Mesenchymal stem cell (in vitro differentiated cells and primary cell): ENCODE data around the gene PLEKHG2.
A peak's percentile ranks its signal among the peaks of the same experiment; 100 is the strongest.

ENCODE experiments used
- DNase-seq: peaks from one replicate; pipeline ENCODE4 v3.0.0-alpha.2; 2013
- H2AFZ ChIP-seq: one replicate; pipeline ENCODE4 v1.6.1; 2013; ENCODE audit warnings: low read depth, mild to moderate bottlenecking, control low read depth, inconsistent platforms, low read length, moderate library complexity
- H2AK5ac ChIP-seq: 2 replicates; pipeline ENCODE4 v1.6.1; 2013; ENCODE audit warnings: low read length, moderate library complexity, mild to moderate bottlenecking, inconsistent platforms; ENCODE audit not compliant: severe bottlenecking
- H2BK120ac ChIP-seq: one replicate; pipeline ENCODE4 v1.6.1; 2013; ENCODE audit warnings: low read depth, mild to moderate bottlenecking, inconsistent platforms, low read length, moderate library complexity
- H2BK12ac ChIP-seq, 2 experiments: one replicate each; pipeline ENCODE4 v1.6.1; 2013; ENCODE audit warnings: inconsistent platforms in 2 of 2, low read length in 2 of 2, mild to moderate bottlenecking in 2 of 2, moderate library complexity in 2 of 2, control low read depth in 1 of 2
- H2BK15ac ChIP-seq: one replicate; pipeline ENCODE4 v1.6.1; 2013; ENCODE audit warnings: mild to moderate bottlenecking, low read depth, inconsistent platforms; ENCODE audit not compliant: poor library complexity, severe bottlenecking
- H2BK5ac ChIP-seq: 2 replicates; pipeline ENCODE4 v1.6.1; 2013; ENCODE audit warnings: low read depth, mild to moderate bottlenecking, low read length, control low read depth, inconsistent platforms; ENCODE audit not compliant: poor library complexity, severe bottlenecking
- H3K14ac ChIP-seq, 2 experiments: one replicate each; pipeline ENCODE4 v1.6.1; 2013; ENCODE audit warnings: inconsistent platforms in 2 of 2, low read length in 2 of 2, control low read depth in 1 of 2, mild to moderate bottlenecking in 1 of 2, moderate library complexity in 1 of 2
- H3K18ac ChIP-seq, 2 experiments: one replicate each; pipeline ENCODE4 v1.6.1; 2013; ENCODE audit warnings: inconsistent platforms in 2 of 2, low read length in 2 of 2, control low read depth in 1 of 2, low read depth in 1 of 2, mild to moderate bottlenecking in 1 of 2
- H3K23ac ChIP-seq, 2 experiments: one replicate each; pipeline ENCODE4 v1.6.1; 2013; ENCODE audit warnings: inconsistent platforms in 2 of 2, low read length in 2 of 2, mild to moderate bottlenecking in 2 of 2, moderate library complexity in 2 of 2, control low read depth in 1 of 2
- H3K27ac ChIP-seq: 2 replicates; pipeline ENCODE4 v1.5.1; 2013; ENCODE audit warnings: mild to moderate bottlenecking, moderate library complexity, low read length, control low read depth, inconsistent platforms; ENCODE audit not compliant: poor library complexity, severe bottlenecking
- H3K27me3 ChIP-seq, 2 experiments: 2 replicates each; pipeline versions ENCODE4 v1.6.1 to v1.7.0; 2013; ENCODE audit warnings: low read length in 2 of 2, mild to moderate bottlenecking in 2 of 2, moderate library complexity in 2 of 2, control low read depth in 1 of 2, inconsistent platforms in 1 of 2; ENCODE audit not compliant: control insufficient read depth in 1 of 2, insufficient read depth in 1 of 2
- H3K36me3 ChIP-seq, 2 experiments: 2 replicates each; pipeline versions ENCODE4 v1.6.1 to v1.7.0; 2013; ENCODE audit warnings: low read length in 2 of 2, control low read depth in 1 of 2, inconsistent platforms in 1 of 2, low read depth in 1 of 2, mild to moderate bottlenecking in 1 of 2; ENCODE audit not compliant: insufficient read depth in 2 of 2, control insufficient read depth in 1 of 2
- H3K4ac ChIP-seq, 2 experiments: one replicate each; pipeline ENCODE4 v1.6.1; 2013; ENCODE audit warnings: inconsistent platforms in 2 of 2, low read length in 2 of 2, mild to moderate bottlenecking in 2 of 2, moderate library complexity in 2 of 2, control low read depth in 1 of 2, low read depth in 1 of 2
- H3K4me1 ChIP-seq: 2 replicates; pipeline ENCODE4 v1.6.1; 2013; ENCODE audit warnings: low read depth, low read length, control low read depth; ENCODE audit not compliant: control insufficient read depth, insufficient read depth
- H3K4me2 ChIP-seq: 2 replicates; pipeline ENCODE4 v1.6.1; 2013; ENCODE audit warnings: low read length, mild to moderate bottlenecking, inconsistent platforms; ENCODE audit not compliant: poor library complexity, severe bottlenecking
- H3K4me3 ChIP-seq, 2 experiments: 2 replicates each; pipeline versions ENCODE4 v1.5.1 to v1.7.0; 2013; ENCODE audit warnings: low read length in 2 of 2, mild to moderate bottlenecking in 2 of 2, control low read depth in 1 of 2, low read depth in 1 of 2; ENCODE audit not compliant: insufficient read depth in 1 of 2
- H3K79me1 ChIP-seq: replicated peaks from 2 replicates; pipeline ENCODE4 v1.6.1; 2013; ENCODE audit warnings: mild to moderate bottlenecking, control low read depth, low read length, inconsistent platforms; ENCODE audit not compliant: poor library complexity, severe bottlenecking
- H3K9ac ChIP-seq: 2 replicates; pipeline ENCODE4 v1.7.0; 2013; ENCODE audit warnings: mild to moderate bottlenecking, low read length, moderate library complexity
- H3K9me3 ChIP-seq: 2 replicates; pipeline ENCODE4 v1.7.0; 2013; ENCODE audit warnings: mild to moderate bottlenecking, low read length; ENCODE audit not compliant: control insufficient read depth
- H4K8ac ChIP-seq: one replicate; pipeline ENCODE4 v1.6.1; 2013; ENCODE audit warnings: inconsistent platforms, mild to moderate bottlenecking, low read length, moderate library complexity
- H4K91ac ChIP-seq: one replicate; pipeline ENCODE4 v1.6.1; 2013; ENCODE audit warnings: mild to moderate bottlenecking, low read length, inconsistent platforms
- WGBS: methylation state at CpG from one replicate; pipeline ENCODE4 v1.1.7; 2013; ENCODE audit warnings: mixed read lengths; 5-methylcytosine and 5-hydroxymethylcytosine counted together

Gene PLEKHG2

DNA sequence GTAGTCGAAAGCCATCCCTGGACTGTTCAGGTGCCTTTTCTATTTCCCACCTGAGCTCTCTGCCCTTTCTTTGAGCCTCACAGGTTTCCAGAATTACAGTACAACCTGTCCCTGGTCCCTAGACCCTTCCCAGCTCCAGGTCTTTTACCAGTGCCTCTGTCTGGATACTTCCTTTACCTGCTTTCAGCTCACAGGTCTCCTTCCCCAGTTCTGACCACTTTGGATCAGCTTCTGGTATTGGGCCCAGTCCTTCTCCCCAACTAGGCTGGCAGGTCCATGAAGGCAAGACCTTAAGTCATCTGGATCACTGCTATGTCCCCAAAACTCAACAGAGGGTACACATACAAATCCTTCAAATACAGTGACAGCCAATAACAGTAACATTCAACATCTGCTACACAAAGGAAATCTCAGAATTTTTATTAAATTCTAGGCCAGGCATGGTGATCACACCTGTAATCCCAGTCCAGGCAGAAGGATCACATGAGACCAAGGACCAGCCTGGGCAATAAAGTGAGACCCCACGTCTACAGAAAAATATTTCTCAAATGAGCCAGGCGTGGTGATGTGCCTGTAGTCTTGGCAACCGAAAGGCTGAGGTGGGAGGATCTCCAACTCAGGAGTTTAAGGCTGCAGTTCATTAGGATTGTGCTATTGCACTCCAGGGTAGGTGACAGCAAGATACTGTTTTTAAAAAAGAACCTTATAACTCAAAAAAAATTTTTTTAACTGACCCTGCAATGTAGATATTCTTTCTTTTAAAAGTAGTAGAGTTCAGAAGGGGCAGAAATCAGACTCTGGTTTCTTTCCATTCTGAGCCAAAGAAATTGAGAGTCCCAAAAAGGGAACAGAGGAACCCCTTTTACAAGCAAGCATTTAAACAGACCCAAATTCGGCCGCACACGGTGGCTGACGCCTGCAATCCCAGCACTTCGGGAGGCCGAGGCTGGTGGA, 21.9 kb downstream of the PLEKHG2 start:
- Histone ChIP-seq H3K9ac (peak overlapping the region; percentile 99), H4K91ac (no peak overlapping the region), H2BK12ac (no peak overlapping the region), H2BK15ac (no peak overlapping the region), H3K79me1 (peaks cover 13% of the 10 kb centered on the region), H2BK120ac (no peak overlapping the region), H3K4me2 (peak overlapping the region; percentile 59), H3K4me3 (peak overlapping the region; percentile 18 to 99), H3K36me3 (peaks cover 33 to 35% of the 10 kb centered on the region in 2 experiments), H3K27me3 (no peaks in the 10 kb centered on the region), H4K8ac (no peak overlapping the region), H3K18ac (no peak overlapping the region), H3K4me1 (peaks cover 31% of the 10 kb centered on the region), H2BK5ac (no peak overlapping the region), H3K9me3 (no peaks in the 10 kb centered on the region), H3K14ac (no peak overlapping the region), H2AFZ (no peak overlapping the region), H2AK5ac (no peak overlapping the region), H3K27ac (no peak overlapping the region), H3K23ac (no peak overlapping the region), H3K4ac (no peak overlapping the region)
- WGBS = 81% methylated on average over 10 of the region's 10 CpGs
- DNase-seq = peak; percentile 27

DNA sequence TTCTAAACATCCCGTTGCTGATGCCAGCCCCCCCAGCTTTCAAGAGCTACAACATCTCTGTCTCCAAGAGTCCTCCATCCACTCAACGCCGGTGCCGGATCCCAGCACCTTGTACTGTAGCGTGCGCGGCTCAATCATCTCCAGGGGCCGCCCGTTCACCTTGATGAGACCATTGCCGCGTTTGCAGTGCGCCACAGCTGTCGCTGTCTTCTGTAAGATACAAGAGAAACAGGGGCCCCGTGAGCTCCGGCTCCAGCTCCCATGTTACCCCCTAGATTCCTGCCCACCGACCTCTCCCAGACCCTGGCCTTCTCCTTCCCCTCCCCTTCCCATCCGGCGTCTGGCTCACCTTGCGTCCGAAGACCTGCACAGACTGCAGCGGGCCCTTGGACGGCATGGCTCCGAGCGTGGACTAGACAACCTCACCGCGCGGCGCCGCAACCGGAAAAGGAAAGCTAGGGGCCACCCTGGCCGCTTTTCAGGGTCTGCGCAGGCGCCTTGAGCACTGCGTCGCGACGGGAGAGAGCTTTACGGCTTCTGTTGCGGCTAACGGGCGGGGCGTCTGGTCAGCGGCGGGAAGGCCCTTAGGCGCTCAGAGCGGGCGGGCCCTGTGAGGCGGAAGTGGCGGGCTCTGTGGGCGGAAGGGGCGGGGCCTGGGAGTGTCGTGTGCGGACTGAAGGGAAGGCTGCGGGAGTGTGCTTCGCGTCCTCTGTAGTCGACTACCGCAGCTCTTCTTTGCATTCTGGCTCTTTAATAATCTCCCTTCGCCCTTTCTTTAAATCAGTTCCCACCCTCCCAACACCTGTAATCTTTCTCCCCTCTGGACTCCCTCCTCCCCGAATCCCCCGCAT, 23.3 kb downstream of the PLEKHG2 start, which contains the start of gene RPS16:
Gene RPS16 (minus strand): TSS at position 451 of the 851 bp plus-strand sequence. CDS start 54 bp downstream, at position 397.
- 1% methylated on average over 49 of the region's 61 CpGs for WGBS
- H2BK15ac ChIP-seq = peak within 1 kb of the TSS; percentile 29
- H3K9ac ChIP-seq = peak within 1 kb of the TSS; percentile 99
- no peaks in the 10 kb centered on the region for H3K27me3 ChIP-seq
- peaks cover 13% of the 10 kb centered on the region for H3K79me1 ChIP-seq
- H3K4me3 ChIP-seq = peak within 1 kb of the TSS; percentile 99
- H2BK12ac ChIP-seq = peak within 1 kb of the TSS in 1 of 2 experiments; percentile 35
- peak within 1 kb of the TSS; percentile 77 for H4K91ac ChIP-seq
- H2BK120ac ChIP-seq = peak within 1 kb of the TSS; percentile 64
- H3K4me1 ChIP-seq = peaks cover 24% of the 10 kb centered on the region
- peaks cover 33 to 35% of the 10 kb centered on the region in 2 experiments for H3K36me3 ChIP-seq
- H3K23ac ChIP-seq = no peak within 1 kb of the TSS
- H4K8ac ChIP-seq = peak within 1 kb of the TSS; percentile 86
- peak within 1 kb of the TSS in 1 of 2 experiments; percentile 95 for H3K14ac ChIP-seq
- H2AK5ac ChIP-seq = peak within 1 kb of the TSS; percentile 77
- peak; percentile 97 for DNase-seq
- peak within 1 kb of the TSS; percentile 88 to 93 for H3K18ac ChIP-seq
- no peaks in the 10 kb centered on the region for H3K9me3 ChIP-seq
- H2BK5ac ChIP-seq = peak within 1 kb of the TSS; percentile 87
- H3K4me2 ChIP-seq = peak within 1 kb of the TSS; percentile 82
- peak within 1 kb of the TSS; percentile 85 for H3K27ac ChIP-seq
- H2AFZ ChIP-seq = no peak within 1 kb of the TSS
- H3K4ac ChIP-seq = peak within 1 kb of the TSS; percentile 57 to 97

DNA sequence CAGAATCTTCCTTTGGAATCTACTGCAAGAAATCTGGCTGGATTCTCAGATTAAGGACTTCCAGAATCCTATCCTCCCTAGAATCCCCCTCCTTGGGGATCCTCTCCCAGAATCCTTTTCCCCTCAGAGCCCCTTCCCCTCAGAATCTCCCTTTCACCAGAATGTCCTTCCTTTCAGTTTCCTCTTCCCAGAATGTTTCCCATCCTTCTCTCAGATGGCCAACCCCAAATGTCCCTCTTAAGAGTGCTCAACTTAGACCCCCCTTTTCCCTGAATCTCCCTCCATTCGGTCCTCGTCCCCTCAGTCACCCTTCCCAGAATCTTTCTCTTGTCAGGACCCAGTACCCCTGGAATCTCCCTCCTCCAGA, 23.9 kb downstream of the PLEKHG2 start:
- Histone ChIP-seq H3K9me3 (no peaks in the 10 kb centered on the region), H3K9ac (peak overlapping the region; percentile 99), H2BK120ac (peak overlapping the region; percentile 24), H3K79me1 (peaks cover 13% of the 10 kb centered on the region), H3K4me2 (peak overlapping the region; percentile 82), H3K23ac (no peak overlapping the region), H3K4me1 (peaks cover 18% of the 10 kb centered on the region), H3K27ac (peak overlapping the region; percentile 78), H4K91ac (no peak overlapping the region), H3K4me3 (peak overlapping the region; percentile 3 to 99), H2AFZ (no peak overlapping the region), H2BK15ac (peak overlapping the region; percentile 29), H2BK5ac (no peak overlapping the region), H2BK12ac (peak overlapping the region in 1 of 2 experiments; percentile 35), H3K4ac (peak overlapping the region in 1 of 2 experiments; percentile 41), H3K14ac (no peak overlapping the region), H2AK5ac (peak overlapping the region; percentile 77), H3K18ac (peak overlapping the region in 1 of 2 experiments; percentile 28), H4K8ac (peak overlapping the region; percentile 69), H3K36me3 (peaks cover 28 to 30% of the 10 kb centered on the region in 2 experiments), H3K27me3 (no peaks in the 10 kb centered on the region)
- WGBS = 4% methylated on average over 2 of the region's 2 CpGs
- no peak for DNase-seq
